ENCODE measurements around the gene ZNF519. TPM values are rescaled to one million over a fixed set of nuclear protein-coding genes. Genes with fewer than 3 reads are reported as not detected.

ZNF519 gene
- total and polyA plus RNA-seq, 2 of the 8 experiments (the other 6 are each of a cell fraction or from before 2014, with no cell fraction given) = 24.0 to 38.6 TPM

DNA sequence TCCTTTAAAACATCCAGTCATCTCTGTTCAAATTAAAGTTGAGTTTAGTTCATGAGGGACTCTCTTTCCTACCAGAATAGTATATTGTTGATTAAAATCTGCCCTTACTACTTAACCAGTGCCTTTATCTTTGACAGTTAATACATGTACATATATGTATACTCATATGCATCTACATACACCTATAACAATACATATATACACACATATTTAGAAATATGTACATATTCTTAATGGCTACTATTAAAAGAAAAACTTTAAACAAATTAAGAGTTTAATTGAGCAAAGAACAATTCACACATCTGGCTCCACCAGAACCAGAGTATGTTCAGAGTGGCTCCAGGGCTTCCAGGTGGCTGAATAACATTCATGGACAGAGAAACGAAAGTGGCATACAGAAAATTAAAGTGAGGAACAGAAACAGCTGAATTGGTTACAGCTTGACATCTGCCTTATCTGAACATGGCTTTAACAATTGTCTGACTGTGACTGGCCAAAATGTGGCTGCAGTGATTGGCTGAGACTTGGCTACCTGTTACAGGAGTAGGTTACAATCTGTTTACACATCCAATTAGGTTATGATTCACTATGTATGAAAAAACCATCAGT, 38.8 kb downstream of the ZNF519 start:
- Histone ChIP-seq H3K9me3 (ENCODE audit: insufficient read depth in 2 of 2, low read depth in 1 of 2, low read length in 1 of 2) (peaks cover 6 to 9% of the 10 kb centered on the region in 2 experiments; a peak in 2 of 4 replicates), H2BK120ac (replicated peaks; ENCODE audit: low read depth, low read length) (no peak overlapping the region), H2BK5ac (ENCODE audit: low read depth, low read length) (no peak overlapping the region), H3K56ac (replicated peaks; ENCODE audit: insufficient read length, low read depth, low read length) (no peak overlapping the region), H2BK12ac (ENCODE audit: low read depth, low read length) (no peak overlapping the region), H2AFZ (ENCODE audit: low read length) (no peak overlapping the region), H4K20me1 (replicated peaks in 1 of 2; ENCODE audit: control insufficient read depth in 1 of 2, insufficient read depth in 2 of 2, low read length in 2 of 2) (no peaks in the 10 kb centered on the region), H3K4me1 (replicated peaks in 1 of 4; ENCODE audit: control insufficient read depth in 3 of 4, insufficient read depth in 4 of 4, low read length in 3 of 4) (no peaks in the 10 kb centered on the region), H2AK5ac (ENCODE audit: low read depth, low read length) (no peak overlapping the region), H3K4me3 (ENCODE audit: extremely low read depth in 1 of 4, insufficient read depth in 2 of 4, low read depth in 3 of 4, low read length in 4 of 4) (no peak overlapping the region), H3K36me3 (ENCODE audit: control insufficient read depth in 2 of 4, insufficient read depth in 4 of 4, low read length in 3 of 4) (peaks cover 2 to 9% (median 3%) of the 10 kb centered on the region in 4 experiments; a peak in 4 of 8 replicates), H3K79me1 (ENCODE audit: low read depth, low read length) (no peaks in the 10 kb centered on the region; the same call in 1 of the 2 replicates), H3K4ac (replicated peaks; ENCODE audit: insufficient read length, low read depth, low read length) (no peak overlapping the region), H3K23ac (ENCODE audit: insufficient read length) (no peak overlapping the region), H2BK20ac (ENCODE audit: low read length) (no peak overlapping the region), H4K91ac (replicated peaks; ENCODE audit: insufficient read length, low read length) (no peak overlapping the region), H4K8ac (ENCODE audit: extremely low read depth, insufficient read depth, low read length) (no peak overlapping the region), H3K27me3 (replicated peaks in 1 of 4; ENCODE audit: control insufficient read depth in 3 of 4, extremely low read depth in 1 of 4, insufficient read depth in 3 of 4, low read length in 3 of 4) (no peaks in the 10 kb centered on the region), H3K79me2 (ENCODE audit: control insufficient read depth in 1 of 2, insufficient read depth in 2 of 2, low read length in 2 of 2) (no peaks in the 10 kb centered on the region), H3K27ac (ENCODE audit: low read depth, low read length) (no peak overlapping the region), H3K23me2 (ENCODE audit: low read depth, low read length) (no peaks in the 10 kb centered on the region), H4K5ac (ENCODE audit: insufficient read length, low read depth, low read length) (no peak overlapping the region), H3K14ac (ENCODE audit: insufficient read length) (no peak overlapping the region), H3K4me2 (ENCODE audit: insufficient read depth in 1 of 2, low read depth in 2 of 2, low read length in 2 of 2) (no peak overlapping the region), H2BK15ac (ENCODE audit: low read length) (no peak overlapping the region), H3K9ac (replicated peaks in 1 of 4; ENCODE audit: extremely low read depth in 1 of 4, low read depth in 3 of 4, low read length in 3 of 4) (no peak overlapping the region), H3K18ac (ENCODE audit: extremely low read depth, low read length) (no peak overlapping the region)
- CTCF ChIA-PET (ENCODE audit: partially characterized antibody) = interaction anchor here (0.9 kb wide), 1 partner anchor 162 kb away, joined by 3 read pairs; no protein-coding TSS in a partner anchor
- POLR2A ChIA-PET (ENCODE audit: partially characterized antibody) = no interaction called here
- TF ChIP-seq TAF7 (optimal IDR thresholded peaks at IDR 0.05; ENCODE audit: borderline replicate concordance, low read depth, low read length) = no peak
- no peak for TF ChIP-seq SP4 (IDR thresholded peaks at IDR 0.05; ENCODE audit: low read length)
- TF ChIP-seq, protein P1, sequence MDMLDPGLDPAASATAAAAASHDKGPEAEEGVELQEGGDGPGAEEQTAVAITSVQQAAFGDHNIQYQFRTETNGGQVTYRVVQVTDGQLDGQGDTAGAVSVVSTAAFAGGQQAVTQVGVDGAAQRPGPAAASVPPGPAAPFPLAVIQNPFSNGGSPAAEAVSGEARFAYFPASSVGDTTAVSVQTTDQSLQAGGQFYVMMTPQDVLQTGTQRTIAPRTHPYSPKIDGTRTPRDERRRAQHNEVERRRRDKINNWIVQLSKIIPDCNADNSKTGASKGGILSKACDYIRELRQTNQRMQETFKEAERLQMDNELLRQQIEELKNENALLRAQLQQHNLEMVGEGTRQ (IDR thresholded peaks at IDR 0.05; ENCODE audit: low read length) = no peak
- TF ChIP-seq JUND (IDR thresholded peaks at IDR 0.05; ENCODE audit: low read length) = no peak
- TF ChIP-seq TCF12 (IDR thresholded peaks at IDR 0.05; ENCODE audit: low read depth, low read length) = no peak
- TF ChIP-seq, protein P2, sequence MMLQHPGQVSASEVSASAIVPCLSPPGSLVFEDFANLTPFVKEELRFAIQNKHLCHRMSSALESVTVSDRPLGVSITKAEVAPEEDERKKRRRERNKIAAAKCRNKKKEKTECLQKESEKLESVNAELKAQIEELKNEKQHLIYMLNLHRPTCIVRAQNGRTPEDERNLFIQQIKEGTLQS (IDR thresholded peaks at IDR 0.05; ENCODE audit: insufficient read depth, low read depth, low read length) = no peak
- no peak for TF ChIP-seq KDM5A (IDR thresholded peaks at IDR 0.05; ENCODE audit: low read length)
- no peak for TF ChIP-seq BCL11A (IDR thresholded peaks at IDR 0.05; ENCODE audit: low read depth in 2 of 2, low read length in 2 of 2)
- no peak for TF ChIP-seq SUZ12 (IDR thresholded peaks at IDR 0.05; ENCODE audit: low read length)
- no peak for TF ChIP-seq SP1 (IDR thresholded peaks at IDR 0.05; ENCODE audit: low read depth, low read length)
- no peak for FAIRE-seq
- 72% methylated on average over 1 of the region's 1 CpG; no CpG with 5 or more reads in 1 of the 2 experiments for WGBS, 2 experiments (ENCODE audit: extremely low coverage in 1 of 2, insufficient coverage in 1 of 2, insufficient read length in 1 of 2, insufficient replicate concordance in 2 of 2, low coverage in 1 of 2, low lambda C conversion rate in 2 of 2, missing lambda C conversion rate in 1 of 2)
- DNase-seq (ENCODE audit: low read depth in 1 of 2, low spot score in 2 of 2) = no peak

Measured in H1 (cell line).